HG02973 (cell line): ENCODE data around the gene ZXDB.
"Not testable (repeated sequence)": the region's sequence is repeated elsewhere in the genome, so short reads cannot be mapped to it uniquely, and the experiment has no call there.

Source experiments
- ATAC-seq: cut with Tn5 transposase; IDR thresholded peaks from one replicate; pipeline ENCODE4 v1.9.1; 2021; ENCODE audit warnings: moderate library complexity; ENCODE audit not compliant: unreplicated experiment

The ZXDB gene

DNA sequence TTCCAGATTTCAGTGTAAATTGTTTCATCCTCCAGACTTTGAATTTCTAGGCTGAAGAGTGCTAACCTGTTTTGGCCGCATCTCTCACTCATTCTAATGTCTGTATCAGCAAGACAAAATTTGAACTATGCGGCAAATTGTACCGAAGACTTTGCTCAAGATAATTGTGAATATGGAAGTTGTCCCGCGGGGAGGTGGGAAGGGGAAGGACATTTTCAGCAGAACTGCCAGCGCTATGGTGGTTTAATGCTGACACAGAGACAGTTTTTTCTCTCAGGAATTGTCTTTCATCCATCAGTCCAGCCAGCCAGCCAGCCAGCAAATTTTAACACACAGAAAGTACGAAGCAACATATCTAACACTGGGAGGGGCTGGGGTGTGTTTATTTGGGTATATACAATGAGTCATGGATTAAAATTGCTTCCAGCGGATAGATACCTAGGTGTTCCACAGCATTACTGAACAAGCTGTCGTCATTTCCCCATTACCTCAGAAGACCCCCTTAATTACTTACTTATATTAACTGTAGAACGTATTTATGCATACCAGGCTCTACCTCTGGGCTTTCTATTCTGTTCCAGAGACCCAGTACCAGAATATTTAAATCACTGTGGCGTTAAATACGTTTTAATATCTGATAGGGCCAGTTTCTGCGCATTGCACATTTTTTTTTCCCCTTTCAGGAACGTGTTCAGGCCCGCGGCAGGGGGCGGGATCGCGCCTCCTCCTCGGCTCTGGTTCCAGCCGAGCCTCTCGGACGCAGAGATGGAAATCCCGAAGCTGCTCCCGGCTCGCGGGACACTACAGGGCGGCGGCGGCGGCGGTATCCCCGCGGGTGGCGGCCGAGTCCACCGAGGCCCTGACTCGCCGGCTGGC lies at the start of gene ZXDB:
Gene ZXDB, plus strand, starts transcription at position 728 of the 876 bp plus-strand sequence. Its CDS starts 38 bp downstream, at position 766.
- peak; percentile 63 for ATAC-seq

DNA sequence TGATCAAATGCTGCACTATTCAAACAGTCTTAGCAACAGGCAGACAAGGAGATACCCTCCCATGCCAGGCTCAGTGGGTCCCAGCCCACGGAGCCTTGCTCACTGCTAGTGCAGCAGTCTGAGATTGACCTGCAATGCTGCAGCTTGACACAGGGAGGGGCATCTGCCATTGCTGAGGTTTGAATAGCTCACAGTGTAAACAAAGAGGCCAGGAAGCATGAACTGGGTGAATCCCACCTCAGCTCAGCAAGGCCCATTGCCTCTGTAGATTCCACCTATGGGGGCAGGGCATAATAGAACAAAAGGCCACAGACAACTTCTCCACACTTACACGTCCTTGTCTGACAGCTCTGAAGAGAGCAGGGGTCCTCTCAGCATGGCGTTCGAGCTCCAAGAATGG lies 26.6 kb upstream of the ZXDB start:
- no peak for ATAC-seq

DNA sequence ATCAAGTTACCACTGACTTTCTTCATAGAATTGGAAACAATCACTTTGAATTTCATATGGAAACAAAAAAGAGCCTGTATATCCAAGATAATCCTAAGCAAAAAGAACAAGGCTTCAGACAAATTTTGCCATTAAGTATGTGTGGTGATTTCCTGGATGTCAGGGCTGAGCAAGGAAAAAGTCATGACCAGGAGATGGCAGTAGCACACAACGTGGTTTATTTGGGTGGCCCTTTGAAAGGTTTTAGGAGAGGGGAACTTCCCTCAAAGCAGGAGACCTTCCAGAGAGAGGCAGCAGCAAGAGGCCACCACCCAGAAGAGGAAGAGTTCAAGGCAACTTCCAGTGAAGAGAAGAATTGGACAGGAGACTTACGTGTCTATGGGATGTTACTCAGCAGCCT lies 18.1 kb upstream of the ZXDB start:
- no peak for ATAC-seq

DNA sequence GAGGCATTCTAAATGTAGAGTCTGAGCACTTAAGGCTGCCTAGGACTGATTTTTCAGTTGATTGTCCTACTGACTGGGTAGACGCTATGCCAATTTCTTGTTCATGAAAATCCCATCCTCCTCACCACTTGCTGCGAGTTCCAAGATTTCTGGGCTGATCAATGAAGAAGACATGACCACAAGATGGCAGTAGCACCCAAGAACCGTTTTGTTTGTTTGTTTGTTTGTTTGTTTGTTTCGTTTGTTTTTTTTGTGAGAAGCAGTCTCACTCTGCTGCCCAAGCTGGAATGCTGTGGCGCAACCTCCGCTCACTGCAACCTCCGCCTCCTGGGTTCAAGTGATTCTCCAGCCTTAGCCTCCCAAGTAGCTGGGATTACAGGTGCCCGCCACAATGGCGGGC lies 8.9 kb upstream of the ZXDB start:
- ATAC-seq, result not testable (repeated sequence)

DNA sequence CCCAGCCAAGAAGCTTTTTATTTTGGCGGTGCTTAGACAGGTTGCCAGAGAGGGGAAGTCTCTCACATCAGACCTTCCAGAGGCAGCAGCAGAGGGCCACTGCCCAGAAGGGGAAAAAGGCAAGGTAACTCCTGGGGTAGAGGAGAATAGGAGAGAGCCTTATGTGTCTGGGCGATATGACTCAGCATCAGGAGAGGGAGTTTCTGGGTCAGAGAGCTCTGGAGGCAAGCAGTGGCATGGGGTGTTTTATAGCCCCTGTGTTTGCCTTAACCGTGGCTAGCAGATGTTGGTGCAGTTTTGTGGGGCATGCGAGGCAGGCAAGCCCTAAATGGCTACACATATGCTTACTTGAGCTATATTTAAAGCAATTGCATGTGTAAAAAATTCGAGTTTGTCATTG lies 8.3 kb upstream of the ZXDB start:
- no peak for ATAC-seq

DNA sequence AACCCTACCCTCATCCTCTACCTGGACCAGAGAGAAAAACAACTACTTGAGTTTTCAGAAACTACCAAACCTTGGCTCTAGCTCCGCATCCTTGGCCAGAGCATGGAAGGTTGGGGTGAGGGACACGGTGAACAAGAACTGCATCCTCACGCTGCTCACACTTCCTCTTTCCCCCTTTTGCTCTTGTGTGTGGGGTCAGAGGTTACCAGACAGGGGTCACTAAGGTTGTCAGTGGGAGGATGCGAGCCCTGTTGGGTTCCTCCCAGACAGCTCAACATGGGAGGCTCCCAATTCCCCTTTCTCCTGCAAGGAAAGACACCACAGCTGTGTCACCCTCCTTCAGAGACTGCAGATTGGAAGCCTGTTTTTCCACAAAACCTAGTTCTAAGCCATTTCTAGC lies 5.5 kb upstream of the ZXDB start:
- ATAC-seq, result no peak

DNA sequence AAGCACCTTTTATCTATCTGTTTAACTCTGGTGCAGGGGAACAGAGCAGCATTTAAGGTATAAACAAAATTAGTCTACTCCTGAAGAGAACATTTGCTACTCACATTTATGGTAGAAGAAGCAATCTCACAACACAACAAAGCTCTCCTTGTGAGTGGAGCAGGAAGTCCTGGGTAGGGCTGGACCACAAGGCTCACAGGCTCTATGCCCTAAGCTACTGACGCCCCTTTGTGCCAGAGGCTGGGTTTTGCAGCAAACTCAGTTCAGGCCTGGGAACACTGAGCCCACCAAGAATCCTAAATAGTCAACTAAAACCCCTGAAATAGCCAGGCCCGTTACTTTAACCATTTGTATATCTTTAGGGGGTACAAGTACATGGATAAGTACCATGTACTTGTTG lies 4.7 kb upstream of the ZXDB start:
- ATAC-seq, result no peak

DNA sequence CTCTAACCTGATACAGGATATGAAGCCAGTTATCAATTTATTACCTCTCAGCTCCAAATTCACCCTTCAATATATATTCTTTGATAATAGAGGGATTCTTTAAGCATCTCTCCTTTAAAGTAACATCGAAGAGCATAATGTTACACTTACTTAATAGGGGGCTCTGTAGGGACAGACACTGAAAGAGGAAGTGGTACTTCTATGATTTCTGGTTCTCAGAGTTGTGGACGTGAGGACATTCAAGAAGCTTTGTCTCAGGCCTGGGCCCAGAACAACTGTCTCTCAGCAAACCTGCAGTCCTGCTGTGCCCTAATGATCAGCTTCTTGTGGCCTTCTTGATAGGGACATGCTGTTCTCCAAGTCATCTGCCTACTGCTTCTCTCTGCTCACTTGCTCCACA lies 4.2 kb upstream of the ZXDB start:
- ATAC-seq, result no peak

DNA sequence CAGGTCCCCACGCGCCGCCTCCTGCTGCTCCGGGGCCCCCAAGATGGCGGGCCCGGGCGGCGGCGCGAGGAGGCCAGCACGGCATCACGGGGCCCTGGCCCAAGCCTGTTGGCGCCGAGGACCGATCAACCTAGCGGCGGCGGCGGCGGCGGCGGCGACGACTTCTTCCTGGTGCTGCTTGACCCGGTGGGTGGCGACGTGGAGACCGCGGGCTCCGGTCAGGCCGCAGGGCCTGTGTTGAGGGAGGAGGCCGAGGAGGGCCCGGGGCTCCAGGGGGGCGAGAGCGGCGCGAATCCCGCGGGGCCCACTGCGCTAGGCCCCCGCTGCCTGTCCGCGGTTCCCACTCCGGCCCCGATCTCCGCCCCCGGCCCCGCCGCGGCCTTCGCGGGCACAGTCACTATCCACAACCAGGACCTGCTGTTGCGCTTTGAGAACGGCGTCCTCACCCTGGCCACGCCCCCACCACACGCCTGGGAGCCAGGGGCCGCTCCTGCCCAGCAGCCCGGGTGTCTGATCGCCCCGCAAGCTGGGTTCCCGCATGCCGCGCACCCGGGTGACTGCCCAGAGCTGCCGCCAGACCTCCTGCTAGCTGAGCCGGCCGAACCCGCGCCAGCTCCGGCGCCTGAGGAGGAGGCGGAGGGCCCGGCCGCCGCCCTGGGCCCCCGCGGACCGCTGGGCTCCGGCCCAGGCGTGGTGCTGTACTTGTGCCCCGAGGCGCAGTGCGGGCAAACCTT lies 516 bp downstream of the ZXDB start:
- ATAC-seq, result peak; percentile 77

DNA sequence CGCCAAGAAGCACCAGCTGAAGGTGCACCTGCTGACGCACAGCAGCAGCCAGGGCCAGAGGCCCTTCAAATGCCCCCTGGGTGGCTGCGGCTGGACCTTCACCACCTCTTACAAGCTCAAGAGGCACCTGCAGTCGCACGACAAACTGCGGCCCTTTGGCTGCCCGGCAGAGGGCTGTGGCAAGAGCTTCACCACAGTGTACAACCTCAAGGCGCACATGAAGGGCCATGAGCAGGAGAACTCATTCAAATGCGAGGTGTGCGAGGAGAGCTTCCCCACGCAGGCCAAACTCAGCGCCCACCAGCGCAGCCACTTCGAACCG lies 1.0 kb downstream of the ZXDB start:
- peak; percentile 15 for ATAC-seq

DNA sequence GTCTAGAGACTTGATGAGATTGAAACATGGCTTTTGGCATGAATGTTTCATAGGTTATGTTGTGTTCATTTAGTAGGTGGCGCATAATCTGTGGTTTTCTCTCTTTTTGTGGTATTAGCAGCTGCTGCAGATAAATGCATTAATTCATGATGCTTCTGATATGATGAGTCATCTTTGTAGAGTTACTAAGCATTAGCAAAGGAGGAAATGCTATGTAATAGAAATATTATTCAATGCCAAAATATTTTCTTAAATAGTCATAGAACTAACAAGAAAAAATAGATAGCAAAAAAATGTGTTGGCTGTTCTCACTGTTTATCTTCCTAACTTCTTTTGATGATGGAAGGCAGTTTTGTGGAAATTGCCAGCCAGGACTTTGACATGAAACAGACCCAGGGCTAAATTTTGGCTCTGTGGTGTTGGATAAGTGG lies 3.6 kb downstream of the ZXDB start:
- ATAC-seq, result no peak

DNA sequence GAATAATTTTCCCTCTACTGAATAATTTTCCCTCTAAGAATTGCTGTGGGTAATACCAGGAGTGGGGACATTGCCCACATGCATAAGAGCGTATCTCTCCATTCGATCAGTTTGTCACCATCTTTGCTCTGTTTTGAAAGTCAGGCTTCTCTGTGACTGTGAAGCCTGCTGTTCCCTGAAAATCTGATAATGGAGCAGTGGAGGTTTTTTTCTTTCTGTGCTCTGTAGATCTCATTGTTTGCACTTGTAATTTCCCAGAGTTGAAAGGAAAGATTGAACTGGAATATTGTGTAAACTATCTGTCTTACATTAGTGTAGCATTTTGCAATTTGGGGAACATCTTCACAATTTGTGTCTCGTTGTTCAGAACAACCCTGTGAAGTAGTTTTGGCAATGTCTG lies 4.3 kb downstream of the ZXDB start:
- no peak for ATAC-seq

DNA sequence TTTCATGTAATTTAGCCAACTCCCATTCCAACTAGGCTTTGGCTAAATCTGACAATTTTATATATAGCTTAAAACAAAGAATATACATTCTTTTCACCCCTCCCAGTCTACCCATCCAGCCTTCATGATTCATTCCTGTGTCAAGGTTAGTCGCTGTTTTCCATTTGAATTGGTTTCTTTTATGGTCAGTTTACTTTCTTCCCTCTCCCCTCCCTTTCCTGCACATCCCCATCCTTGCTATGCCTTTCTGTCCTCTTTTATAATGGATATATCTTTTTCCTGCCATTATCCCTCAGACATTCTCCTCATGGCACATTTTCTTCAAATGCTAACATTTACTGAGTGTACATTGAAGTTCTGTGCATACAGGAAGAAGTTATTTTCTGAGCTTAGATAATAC lies 4.7 kb downstream of the ZXDB start:
- no peak for ATAC-seq

DNA sequence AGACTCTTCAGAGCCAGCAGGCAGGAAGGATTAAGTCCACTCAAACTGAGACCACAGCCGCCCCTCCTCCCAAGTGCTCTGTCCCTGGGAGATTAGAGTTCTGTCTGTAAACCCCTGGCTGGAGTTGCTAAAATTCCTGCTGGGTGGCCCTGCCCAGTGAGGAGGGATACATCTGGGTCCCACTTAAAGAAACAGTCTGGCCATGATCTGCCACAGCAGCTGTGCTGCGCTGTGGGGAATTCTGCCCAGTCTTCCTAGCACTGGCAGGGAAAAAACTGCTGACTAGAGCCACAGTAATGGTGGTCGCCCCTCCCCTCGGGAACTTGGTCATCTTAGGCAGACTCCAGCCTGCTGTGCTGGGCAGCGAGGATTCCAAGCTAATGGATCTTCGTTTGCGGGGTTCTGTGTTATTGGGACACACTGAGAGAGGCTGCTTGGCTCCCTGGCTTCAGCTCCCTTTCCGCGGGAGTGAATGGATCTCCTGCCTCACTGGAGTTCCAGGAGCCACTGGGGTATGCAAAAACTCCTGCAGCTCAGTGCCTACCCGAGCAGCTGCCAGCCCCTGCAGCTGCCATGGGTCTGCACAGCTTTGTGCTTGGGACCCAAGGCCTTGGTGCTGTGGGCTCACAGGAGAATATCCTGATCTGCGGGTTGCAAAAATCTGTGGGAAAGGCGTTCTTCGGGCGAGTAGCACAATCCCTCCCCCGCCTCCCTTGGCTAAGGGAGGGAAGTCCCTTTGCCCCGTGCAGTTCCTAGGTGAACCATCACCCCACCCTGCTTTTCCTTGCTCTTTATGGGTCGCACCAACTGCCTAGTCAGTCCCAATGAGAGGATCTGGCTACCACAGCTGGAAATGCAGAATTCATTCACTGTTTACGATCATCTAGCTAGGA lies 15.7 kb downstream of the ZXDB start:
- ATAC-seq, result no peak

DNA sequence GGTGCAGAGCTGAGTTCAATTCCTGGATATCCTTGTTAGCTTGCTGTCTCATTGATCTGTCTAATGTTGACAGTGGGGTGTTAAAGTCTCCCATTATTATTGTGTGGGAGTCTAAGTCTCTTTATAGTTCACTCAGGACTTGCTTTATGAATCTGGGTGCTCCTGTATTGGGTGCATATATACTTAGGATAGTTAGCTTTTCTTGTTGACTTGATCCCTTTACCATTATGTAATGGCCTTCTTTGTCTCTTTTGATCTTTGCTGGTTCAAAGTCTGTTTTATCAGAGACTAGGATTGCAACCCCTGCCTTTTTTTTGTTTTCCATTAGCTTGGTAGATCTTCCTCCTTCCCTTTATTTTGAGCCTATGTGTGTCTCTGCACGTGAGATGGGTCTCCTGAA lies 21.5 kb downstream of the ZXDB start:
- ATAC-seq, result not testable (repeated sequence)

DNA sequence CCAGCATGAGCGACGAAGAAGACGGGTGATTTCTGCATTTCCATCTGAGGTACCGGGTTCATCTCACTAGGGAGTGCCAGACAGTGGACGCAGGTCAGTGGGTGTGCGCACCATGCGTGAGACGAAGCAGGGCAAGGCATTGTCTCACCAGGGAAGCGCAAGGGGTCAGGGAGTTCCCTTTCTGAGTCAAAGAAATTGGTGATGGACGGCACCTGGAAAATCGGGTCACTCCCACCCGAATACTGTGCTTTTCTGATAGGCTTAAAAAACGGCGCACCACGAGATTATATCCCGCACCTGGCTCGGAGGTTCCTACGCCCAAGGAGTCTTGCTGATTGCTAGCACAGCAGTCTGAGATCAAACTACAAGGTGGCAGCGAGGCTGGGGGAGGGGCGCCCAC lies 37.6 kb downstream of the ZXDB start:
- ATAC-seq, result not testable (repeated sequence)

DNA sequence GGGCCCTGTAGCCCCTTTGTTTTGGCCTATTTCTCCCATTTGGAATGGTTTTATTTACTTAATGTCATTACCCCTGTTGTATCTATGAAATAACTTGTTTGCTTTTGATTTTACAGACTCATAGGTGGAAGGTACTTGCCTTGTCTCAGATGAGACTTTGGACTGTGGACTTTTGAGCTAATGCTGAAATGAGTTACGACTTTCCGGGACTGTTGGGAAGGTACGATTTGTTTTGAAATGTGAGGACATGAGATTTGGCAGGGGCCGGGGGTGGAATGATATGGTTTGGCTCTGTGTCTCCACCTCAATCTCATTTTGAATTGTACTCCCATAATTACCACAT lies 48.8 kb downstream of the ZXDB start:
- no peak for ATAC-seq

DNA sequence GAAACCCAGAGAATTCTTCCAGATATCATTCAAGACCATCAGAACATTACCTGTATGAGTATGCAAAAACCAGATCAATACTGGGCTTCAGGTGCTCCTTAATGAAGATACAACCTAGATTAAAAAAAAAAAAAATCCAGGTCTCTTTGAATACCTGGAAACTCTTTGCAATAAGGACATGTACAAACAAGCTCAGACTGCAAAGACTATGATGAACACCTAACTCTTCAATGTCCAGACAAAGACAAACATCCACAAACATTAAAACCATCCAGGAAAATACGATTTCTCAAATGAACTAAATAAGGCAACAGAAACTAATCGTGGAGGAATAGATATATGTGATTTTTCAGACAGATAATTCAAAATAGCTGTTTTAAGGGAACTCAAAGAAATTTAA lies 49.5 kb downstream of the ZXDB start:
- no peak for ATAC-seq

DNA sequence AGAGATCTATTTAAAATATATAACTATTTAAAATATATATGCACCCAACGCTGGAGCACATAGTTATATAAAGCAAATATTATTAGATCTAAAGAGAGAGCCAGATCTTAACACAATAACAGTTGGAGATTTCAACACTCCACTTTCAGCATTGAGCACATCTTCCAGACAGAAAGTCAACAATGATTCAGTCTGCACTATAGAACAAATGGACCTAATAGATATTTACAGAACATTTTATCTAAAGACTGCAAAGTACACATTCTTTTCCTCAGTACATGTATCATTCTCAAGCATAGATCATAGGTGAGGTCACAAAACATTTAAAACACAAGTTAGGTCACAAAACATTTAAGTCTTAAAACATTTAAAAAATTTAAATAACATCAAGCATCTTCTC lies 51.9 kb downstream of the ZXDB start:
- ATAC-seq, result no peak

DNA sequence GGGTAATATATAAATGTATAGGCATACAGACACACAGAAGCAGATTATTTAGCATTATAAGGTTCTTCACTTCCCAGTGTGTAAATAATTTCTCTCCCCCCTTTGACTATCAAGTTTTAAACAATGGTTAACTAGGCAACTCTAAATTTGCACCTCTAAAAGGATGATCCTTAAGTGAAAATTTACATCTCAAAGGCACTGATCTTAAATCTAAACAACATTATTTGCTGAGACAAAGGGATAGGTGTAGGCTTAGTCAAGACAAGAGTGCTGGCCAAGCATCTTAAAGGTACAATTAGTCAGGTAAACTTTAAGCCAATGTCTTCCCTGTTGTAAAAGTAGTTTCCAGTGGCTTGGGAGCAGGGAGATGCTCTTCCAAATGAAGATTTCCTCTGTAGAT lies 55.2 kb downstream of the ZXDB start:
- no peak for ATAC-seq
